Measurements from ENCODE around the gene AOPEP. TPM values are rescaled to one million over a fixed set of nuclear protein-coding genes. Genes with fewer than 3 reads are reported as not detected.

The AOPEP gene
- total and polyA plus RNA-seq, 2 of the 13 experiments (the other 11 are each of a cell fraction or from before 2014, with no cell fraction given), result 22.2 to 41.6 TPM

DNA sequence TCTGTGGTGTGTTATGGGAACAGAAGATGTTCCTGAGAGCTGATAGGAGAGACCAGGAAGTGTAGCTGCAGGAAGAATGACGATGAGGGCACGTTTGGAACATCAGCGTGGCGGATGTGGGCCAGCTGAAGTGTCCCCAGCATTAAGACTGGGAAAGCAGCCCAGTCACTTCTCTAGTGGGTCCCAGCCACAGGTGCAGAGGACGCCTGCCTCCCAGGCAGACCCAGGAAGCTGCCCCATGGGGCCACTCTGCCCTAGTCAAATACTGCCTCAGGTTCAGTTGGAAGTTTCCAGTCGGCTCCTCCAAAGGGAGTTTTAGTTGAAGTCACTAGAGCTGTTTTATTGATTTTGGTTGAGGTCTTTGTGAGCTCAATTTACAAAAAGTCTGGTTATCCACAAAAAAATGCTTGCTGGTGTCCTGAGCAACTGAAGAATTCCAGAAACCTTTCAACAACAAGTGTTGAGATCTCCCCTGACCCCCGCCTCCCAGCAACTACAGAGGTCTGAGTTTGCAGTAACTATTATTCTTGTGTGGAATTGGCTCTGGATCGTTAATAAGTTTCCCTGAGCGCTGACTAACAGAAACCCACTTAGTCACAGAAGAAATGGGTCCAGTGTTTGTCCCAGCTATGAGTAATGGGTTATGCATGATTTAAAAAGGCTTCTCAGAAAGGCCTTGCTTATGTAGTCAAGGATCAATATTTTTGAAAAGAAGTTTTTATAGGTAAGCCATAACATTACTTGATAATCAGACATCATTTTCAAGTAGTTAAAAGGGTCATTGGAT, 296.9 kb downstream of the AOPEP start (continued):
- TF ChIP-seq ZNF407 (CRISPR knock-in tag; IDR thresholded peaks at IDR 0.05; ENCODE audit: not compliant biosample characterization) (no peak), EP300 (IDR thresholded peaks at IDR 0.05; ENCODE audit: low read depth in 2 of 2, low read length in 2 of 2) (peak in 1 of 2 experiments; percentile 86; a peak in 2 of 4 replicates), EP300 (CRISPR knock-in tag; IDR thresholded peaks at IDR 0.05; ENCODE audit: borderline replicate concordance) (peak; percentile 49; the same call in 1 of the 2 replicates), THAP11 (CRISPR knock-in tag; IDR thresholded peaks at IDR 0.05) (peak; percentile 10; the same call in 1 of the 2 replicates), SUZ12 (IDR thresholded peaks at IDR 0.05; ENCODE audit: low read depth, low read length) (no peak), ZNF616 (CRISPR knock-in tag; IDR thresholded peaks at IDR 0.05; ENCODE audit: low read depth) (no peak), ZFP41 (CRISPR knock-in tag; IDR thresholded peaks at IDR 0.05; ENCODE audit: borderline replicate concordance) (no peak), RXRB (CRISPR knock-in tag; IDR thresholded peaks at IDR 0.05; ENCODE audit: borderline replicate concordance) (peak; percentile 73), ISL2 (CRISPR knock-in tag; IDR thresholded peaks at IDR 0.05) (peak; percentile 81), ZNF20 (CRISPR knock-in tag; IDR thresholded peaks at IDR 0.05) (no peak), SAP130 (CRISPR knock-in tag; IDR thresholded peaks at IDR 0.05; ENCODE audit: low read depth) (peak; percentile 73), JUNB (CRISPR knock-in tag; IDR thresholded peaks at IDR 0.05; ENCODE audit: borderline replicate concordance) (no peak)
- TF ChIP-seq, protein P1, sequence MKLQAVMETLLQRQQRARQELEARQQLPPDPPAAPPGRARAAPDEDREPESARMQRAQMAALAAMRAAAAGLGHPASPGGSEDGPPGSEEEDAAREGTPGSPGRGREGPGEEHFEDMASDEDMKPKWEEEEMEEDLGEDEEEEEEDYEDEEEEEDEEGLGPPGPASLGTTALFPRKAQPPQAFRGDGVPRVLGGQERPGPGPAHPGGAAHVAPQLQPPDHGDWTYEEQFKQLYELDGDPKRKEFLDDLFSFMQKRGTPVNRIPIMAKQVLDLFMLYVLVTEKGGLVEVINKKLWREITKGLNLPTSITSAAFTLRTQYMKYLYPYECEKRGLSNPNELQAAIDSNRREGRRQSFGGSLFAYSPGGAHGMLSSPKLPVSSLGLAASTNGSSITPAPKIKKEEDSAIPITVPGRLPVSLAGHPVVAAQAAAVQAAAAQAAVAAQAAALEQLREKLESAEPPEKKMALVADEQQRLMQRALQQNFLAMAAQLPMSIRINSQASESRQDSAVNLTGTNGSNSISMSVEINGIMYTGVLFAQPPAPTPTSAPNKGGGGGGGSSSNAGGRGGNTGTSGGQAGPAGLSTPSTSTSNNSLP (IDR thresholded peaks at IDR 0.05; ENCODE audit: low read depth, low read length), result peak; percentile 19; the same call in 1 of the 2 replicates
- TF ChIP-seq, protein P2, sequence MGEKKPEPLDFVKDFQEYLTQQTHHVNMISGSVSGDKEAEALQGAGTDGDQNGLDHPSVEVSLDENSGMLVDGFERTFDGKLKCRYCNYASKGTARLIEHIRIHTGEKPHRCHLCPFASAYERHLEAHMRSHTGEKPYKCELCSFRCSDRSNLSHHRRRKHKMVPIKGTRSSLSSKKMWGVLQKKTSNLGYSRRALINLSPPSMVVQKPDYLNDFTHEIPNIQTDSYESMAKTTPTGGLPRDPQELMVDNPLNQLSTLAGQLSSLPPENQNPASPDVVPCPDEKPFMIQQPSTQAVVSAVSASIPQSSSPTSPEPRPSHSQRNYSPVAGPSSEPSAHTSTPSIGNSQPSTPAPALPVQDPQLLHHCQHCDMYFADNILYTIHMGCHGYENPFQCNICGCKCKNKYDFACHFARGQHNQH (CRISPR knock-in tag; IDR thresholded peaks at IDR 0.05), result peak; percentile 67; the same call in 1 of the 2 replicates
- TF ChIP-seq, protein P3, sequence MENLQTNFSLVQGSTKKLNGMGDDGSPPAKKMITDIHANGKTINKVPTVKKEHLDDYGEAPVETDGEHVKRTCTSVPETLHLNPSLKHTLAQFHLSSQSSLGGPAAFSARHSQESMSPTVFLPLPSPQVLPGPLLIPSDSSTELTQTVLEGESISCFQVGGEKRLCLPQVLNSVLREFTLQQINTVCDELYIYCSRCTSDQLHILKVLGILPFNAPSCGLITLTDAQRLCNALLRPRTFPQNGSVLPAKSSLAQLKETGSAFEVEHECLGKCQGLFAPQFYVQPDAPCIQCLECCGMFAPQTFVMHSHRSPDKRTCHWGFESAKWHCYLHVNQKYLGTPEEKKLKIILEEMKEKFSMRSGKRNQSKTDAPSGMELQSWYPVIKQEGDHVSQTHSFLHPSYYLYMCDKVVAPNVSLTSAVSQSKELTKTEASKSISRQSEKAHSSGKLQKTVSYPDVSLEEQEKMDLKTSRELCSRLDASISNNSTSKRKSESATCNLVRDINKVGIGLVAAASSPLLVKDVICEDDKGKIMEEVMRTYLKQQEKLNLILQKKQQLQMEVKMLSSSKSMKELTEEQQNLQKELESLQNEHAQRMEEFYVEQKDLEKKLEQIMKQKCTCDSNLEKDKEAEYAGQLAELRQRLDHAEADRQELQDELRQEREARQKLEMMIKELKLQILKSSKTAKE (CRISPR knock-in tag; IDR thresholded peaks at IDR 0.05; ENCODE audit: borderline replicate concordance), result peak; percentile 19; the same call in 1 of the 2 replicates
